NCI-H1105 (cell line): Measurements from ENCODE around the gene ASH1L.

Source experiments
- DNase-seq: peaks from one replicate; lab custom pipeline; 2025; lab: John Stamatoyannopoulos, UW

The ASH1L gene

DNA sequence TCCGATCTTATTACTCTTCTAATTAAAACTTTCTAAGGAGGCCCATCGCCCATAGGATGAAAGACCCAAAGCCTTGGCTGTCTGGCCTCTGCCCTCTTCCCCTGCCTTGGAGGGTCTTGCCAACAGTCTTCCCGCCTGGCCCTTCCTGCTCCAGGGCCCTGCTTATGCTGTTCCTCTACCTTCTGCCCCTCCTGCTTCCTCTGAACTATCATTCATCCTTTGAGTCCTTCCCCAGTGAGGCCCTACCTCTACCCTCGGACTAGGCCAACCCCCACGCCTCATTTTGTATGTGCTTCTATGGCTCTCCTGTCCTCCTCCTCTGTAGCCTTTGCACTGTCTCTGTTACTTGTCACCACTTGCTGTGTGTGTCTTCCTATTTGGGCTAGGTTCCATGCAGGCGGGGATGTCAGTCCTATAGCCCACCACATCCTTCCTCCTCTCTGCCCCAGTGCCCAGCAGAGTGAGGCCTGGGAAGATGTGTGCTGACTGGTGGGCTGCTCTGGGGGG lies 236.5 kb downstream of the ASH1L start:
- no peak for DNase-seq

DNA sequence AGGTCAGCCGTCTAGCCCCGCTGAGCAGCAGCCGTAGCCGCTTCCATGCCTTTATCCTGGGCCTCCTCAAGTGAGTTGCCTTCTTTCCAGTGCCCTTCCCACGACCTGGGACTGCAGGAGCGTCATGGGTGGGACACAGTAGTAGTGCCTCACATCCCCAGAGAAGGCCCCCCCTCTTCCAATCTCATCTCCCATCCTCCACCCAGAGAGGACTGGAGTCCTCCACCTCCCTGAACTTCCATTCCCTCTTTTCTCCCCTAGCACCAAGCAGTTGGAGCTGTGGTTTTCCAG lies 237.1 kb downstream of the ASH1L start:
- DNase-seq: no peak

DNA sequence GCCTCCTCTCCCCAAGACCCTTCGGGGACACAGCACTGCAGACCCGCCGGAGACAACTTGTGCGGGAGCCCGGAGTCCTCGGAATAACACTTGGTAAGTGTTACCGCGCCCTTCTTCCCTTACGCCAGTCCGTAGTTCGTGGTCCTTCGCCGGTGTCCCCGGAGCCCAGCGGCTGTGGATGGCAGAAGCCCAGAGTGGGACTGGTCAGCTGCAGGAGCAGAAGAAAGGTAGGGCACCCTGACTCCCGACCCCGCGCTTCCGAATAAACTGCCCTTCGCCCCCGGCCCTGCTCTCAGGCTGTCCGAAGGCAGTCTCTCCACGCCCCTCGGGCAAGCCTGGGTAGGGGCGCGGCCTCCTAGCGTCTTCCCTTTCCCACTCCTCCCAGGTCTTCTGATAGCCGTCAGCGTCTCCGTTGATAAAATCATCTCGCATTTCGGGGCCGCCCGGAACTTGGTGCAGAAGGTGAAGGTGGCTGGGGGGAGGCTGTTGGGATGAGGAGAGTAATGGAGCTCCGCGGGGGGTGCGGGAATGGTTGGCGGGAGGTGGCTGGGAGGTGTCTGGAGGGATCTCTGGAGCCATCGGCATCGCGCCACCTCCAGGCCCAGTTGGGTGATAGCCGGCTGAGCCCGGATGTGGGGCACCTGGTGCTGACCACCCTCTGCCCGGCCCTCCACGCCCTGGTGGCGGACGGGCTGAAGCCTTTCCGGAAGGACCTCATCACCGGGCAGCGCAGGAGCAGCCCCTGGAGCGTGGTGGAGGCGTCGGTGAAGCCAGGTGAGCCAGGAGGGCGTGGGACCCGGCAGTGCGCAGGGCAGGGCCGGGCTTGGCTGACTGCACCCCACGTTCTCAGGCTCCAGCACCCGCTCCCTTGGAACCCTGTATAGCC lies 237.6 kb downstream of the ASH1L start:
- peak; percentile 22 for DNase-seq

DNA sequence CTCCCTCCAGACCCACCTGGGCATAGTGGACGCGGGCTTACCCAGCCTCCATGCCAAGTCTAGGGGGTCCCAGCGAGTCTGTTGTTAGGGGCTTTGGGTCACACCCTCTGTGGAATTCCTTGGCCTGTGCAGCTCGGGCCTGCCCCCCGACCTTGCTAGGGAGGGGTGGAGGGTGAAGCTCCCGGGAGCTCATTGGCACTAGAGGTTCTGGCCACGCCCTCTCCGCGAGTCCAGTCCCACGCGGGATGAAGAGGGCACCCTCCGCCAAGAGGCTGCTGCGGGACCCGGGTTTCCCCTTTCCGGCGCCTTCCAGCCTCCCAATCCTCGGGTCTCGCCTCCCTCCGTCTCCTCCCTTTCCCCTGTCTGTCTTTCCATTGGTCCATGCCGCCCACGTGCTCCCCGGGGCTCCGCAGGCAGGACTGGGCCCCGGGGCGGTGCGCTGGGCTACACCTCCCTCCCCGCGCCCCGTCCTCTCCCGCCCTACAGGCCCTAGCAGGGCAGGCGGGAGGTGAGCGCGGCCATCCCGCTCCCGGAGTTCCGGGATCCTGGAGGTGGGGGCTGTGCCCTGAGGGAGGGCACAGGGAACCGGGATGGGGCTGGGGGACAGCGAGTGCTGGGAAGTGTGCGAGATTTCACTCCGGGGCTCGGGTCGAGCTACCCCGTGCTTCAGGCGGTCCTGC lies 238.4 kb downstream of the ASH1L start:
- peak; percentile 92 for DNase-seq

DNA sequence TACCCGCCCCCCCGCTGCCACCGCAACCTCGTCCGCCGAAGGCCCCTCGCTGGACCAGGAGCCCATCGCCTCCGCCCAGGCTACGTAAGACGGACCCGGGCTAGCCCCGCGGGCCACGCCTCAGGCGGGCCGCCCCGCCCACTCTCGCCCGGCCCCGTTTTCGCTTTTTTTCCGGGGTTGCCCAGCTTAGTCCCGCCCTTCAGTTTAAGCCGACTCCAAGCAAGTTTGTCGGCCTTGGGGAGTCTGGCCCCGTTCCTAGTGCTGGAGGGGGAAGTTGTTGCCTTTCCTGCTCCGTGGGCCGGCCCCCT lies 238.9 kb downstream of the ASH1L start:
- DNase-seq: peak; percentile 66

DNA sequence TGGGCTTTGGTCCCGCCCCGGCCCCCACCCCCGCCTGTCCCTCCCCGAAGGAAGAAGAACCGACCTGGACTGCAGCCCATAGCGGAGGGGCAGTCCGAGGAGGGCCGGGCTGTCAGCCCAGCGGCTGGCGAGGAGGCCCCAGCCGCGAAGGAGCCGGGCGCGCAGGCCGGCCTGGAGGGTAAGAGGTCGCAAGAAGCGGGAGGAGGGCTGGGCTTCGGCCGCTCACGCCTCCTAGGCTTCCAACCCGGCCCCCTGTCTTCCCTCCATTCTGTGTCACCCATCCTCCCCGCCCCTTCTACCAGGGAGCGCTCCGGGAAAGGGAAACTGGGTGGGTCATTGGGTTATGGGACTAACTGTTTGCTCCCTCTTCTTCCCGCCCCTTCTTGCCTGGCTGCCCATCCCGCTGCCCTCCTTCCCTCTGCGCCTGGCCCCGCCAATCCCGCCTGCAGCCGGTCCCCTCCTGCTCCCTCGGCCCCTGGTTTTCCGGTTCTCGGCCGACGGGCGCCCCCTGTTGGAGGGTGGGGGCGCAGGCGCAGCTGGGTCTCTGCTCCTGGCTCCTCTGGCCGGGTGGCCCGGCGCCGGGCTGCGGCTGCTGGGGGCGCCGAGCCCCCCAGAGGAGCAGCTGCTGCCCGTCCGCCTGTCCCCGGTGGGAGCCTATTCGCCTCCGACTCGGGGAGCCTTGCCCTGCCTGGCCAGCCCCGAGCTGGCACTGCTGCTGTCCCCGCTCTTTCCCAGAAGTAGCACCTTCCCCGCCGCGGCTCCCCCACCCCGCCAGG lies 239.5 kb downstream of the ASH1L start:
- peak; percentile 88 for DNase-seq

DNA sequence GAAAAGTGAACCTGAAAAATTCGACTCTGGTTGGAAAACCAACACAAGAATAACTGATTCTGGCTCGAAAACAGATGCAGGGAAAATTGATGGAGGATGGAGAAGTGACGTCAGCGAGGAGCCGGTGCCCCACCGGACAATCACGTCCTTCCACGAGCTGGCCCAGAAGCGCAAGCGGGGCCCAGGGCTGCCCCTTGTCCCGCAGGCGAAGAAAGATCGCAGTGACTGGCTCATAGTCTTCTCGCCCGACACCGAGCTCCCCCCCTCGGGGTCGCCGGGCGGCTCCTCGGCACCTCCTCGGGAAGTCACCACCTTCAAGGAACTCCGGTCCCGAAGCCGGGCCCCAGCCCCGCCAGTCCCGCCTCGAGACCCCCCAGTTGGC lies 240.0 kb downstream of the ASH1L start:
- peak; percentile 10 for DNase-seq

DNA sequence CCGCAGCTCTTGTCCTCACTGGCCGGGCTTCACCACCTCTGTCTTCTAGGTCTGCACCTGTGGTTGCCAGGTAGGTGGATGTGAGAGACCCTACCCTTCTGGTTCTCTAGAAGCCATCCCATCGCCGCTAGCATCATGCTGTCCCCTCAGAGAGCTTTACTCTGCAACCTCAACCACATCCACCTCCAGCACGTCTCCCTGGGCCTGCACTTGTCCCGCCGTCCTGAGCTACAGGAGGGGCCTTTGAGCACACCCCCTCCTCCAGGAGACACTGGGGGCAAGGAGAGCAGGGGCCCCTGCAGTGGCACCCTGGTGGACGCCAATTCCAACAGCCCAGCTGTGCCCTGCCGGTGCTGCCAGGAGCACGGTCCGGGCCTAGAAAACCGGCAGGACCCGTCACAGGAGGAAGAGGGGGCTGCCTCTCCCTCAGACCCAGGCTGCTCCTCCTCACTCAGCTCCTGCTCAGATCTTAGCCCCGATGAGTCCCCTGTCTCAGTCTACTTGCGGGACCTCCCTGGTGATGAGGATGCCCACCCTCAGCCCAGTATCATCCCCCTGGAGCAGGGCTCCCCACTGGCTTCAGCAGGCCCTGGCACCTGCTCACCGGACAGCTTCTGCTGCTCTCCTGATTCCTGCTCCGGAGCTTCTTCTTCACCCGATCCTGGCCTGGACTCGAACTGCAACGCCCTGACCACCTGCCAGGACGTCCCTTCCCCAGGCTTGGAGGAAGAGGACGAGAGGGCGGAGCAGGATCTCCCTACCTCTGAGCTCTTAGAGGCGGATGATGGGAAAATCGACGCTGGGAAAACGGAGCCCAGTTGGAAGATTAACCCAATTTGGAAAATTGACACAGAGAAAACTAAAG lies 240.7 kb downstream of the ASH1L start:
- DNase-seq: no peak

DNA sequence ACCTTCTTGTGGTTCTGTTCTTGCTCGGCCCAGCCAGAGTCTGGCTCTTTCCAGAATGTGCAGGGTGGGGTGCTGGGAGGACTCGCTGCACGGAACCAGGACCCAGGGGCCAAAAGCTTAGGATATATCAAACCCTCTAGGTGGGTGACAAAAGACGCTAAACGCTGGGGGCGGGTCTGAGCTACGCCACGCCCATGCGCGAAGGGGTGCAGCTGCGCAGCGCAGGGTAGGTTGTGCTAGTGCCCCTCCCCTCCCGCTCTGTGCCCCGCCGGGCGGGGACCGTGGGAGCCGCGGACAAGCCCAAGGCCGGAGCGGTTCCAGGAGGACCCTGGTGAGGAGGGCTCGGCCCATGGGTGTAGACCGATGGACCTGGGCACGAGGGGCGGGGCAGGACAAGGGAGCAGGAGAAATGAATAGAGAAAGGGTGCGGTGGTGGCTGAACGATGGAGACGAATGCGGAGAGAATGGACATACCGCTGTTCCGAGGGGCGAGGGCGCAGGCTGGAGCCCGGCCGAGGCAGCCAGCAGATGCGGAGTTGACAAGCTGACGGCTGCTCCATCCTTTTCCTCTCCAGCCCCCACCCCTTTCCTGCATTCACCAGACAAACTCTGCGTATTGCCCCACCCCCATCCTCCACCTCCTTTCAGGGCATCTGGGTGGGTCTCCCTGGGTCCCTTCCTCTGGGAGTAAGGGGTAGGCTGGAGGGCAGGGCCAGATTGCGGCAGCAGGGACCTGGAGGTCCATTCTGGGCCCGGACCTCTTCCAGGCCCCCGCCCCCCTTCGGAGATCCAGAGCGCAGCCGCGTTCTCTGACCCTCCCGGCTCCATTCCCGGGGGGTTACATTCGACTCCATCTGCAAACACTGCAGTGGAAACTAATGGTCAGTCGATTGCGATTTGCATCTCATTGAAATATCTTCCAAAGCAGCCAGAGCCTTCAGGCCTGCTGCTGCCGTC lies 241.7 kb downstream of the ASH1L start, which contains the start of gene RUSC1:
TSS of gene RUSC1 (plus strand) at position 234 of the 957 bp plus-strand sequence. CDS start 880 bp downstream, outside the sequence.
- DNase-seq: peak; percentile 82

DNA sequence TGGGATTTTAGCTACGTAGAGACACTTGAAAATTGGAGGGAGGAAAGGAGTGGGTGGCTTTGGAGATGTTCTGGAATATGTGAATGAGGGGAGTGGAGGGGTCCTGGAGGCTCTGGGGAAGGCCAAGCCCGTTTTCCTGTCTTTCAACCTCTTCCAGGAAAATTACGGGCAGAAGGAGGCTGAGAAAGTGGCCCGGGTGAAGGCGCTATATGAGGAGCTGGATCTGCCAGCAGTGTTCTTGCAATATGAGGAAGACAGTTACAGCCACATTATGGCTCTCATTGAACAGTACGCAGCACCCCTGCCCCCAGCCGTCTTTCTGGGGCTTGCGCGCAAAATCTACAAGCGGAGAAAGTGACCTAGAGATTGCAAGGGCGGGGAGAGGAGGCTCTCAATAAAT lies 242.4 kb downstream of the ASH1L start:
- peak; percentile 73 for DNase-seq

DNA sequence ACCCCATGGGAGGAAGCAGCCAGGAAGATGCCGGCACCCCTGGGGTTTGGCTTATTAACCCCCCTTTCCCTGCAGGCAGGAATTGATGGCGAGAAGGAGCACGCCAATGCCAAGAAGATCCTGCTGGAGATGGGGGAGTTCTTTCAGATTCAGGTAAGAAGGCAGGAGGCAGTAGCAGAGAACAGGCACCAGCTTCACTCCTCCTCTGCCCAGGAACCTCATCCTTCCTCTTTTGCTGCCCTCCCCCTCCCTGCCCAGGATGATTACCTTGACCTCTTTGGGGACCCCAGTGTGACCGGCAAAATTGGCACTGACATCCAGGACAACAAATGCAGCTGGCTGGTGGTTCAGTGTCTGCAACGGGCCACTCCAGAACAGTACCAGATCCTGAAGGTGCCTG lies 243.1 kb downstream of the ASH1L start:
- no peak for DNase-seq

DNA sequence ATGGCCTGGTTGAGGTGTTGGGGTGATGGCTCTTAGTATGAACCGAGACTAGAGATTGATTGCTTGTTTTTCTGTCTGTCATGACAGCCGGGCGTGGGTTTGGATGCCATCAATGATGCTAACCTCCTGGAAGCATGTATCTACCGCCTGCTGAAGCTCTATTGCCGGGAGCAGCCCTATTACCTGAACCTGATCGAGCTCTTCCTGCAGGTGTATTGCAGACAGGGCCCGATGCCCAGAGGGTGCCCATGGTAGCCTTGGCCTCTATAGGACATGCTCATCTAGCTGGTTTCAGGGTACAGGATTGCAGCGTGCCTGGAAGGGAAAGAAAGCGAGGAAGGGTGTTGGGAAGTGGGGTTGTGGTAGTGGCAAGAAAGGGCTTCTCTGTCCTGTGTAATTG lies 244.5 kb downstream of the ASH1L start:
- no peak for DNase-seq

DNA sequence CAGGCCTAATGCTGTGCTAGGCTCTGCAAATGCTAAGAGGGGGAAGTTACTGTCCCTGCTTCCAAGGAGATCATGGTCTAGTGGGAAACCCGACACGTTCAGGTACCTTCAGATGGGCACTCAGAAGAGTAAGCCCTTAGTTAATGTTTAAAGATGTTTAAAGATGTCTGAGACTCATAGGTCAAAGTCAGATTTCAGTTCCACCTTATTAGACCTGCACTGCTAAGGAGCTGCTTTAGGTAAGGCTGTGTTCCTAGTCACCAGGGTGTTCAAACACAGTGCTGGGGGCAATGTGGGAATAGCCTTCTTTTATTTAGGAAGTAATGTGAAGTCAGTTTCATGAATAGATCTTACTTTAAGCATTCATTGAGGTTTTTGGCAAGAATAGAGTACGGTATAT lies 245.7 kb downstream of the ASH1L start:
- DNase-seq: no peak

DNA sequence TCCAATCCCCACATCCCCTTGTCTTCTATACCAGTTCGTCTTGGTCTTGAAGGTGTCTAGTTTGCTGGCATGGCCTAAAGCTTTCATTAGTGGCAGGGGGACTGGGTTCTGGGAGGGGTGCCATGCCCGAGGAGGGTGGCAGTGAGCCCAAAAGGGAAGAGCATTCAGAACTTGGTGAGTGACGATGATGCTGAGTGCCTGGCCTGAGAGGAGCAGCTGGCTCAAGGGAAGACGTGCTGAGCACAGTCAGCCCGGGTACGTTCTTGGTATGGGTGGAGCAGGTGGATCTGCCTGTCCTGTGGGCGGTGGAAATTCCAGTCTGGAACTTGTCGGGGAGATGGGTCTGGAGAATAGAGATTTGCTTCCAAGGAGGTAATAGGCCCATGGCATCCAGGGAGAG lies 249.3 kb downstream of the ASH1L start:
- DNase-seq: no peak

DNA sequence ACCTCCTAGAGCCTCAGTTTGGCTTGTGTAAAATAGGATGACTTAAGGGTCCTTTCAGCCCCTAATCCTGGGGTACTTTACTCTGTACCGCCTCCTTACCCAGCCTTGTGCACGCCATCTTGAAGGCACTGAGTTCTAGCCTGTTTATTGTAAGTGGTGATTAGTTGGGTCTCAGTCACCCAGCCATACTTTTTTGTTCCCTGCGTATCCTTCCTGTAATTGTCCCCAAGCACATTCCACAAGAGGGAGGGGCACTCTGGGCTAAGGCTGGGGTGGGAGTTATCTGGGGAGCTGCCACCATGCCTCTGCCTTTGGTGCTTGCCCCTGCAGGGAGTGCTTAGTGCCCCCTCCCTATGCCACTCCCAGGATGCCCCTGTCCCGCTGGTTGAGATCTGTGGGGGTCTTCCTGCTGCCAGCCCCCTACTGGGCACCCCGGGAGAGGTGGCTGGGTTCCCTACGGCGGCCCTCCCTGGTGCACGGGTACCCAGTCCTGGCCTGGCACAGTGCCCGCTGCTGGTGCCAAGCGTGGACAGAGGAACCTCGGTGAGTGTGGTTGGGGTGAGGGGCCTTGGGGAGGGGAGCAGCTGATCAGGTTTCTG lies 253.1 kb downstream of the ASH1L start:
- peak; percentile 6 for DNase-seq

DNA sequence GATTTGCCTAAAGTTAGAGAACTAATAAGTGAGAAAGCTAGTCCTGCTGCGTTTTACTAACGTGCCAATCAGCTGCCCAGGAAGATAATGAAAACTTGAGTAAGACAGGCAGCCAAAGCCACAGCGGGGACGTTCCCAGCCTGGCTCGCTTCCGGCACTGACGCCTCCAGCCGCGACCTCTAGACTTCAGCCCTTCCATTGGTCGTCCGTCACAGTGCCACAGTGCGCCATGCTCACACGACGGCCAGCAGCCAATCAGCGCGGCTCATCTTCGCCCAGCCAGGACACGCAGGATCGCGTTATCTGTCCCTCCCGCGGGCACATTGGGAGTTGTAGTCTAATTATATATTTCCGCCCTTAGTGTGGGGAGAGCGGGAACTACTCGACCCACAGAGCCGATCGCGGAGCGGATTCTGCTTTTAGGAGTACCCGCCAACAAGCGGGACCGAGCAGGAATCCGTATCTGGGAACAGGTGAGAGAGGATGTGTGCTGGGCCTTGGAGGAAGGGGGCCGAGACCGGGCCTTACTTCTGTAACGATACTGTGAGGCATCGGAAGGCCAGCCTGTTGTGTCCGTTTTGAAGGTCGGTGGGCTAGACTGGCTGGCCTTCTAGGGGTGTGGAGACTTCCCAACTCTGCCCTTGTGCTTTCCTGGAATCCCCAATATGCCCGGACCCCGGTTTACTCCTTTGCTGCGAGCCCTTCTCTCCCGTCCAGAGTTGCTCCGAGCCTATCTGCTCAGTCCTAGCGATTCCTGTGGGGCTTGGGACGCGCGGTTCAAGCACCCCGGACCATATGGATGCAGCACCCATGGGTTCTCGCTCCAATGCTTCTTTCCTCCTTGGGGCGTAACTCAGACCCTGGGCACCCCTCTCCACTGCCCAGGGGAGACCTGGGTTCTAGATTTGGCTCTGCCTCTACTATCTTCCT lies 253.8 kb downstream of the ASH1L start, which contains the start of gene FDPS:
TSS of gene FDPS (plus strand) at position 374 of the 930 bp plus-strand sequence. CDS start 924 bp downstream, outside the sequence.
- peak; percentile 99 for DNase-seq

DNA sequence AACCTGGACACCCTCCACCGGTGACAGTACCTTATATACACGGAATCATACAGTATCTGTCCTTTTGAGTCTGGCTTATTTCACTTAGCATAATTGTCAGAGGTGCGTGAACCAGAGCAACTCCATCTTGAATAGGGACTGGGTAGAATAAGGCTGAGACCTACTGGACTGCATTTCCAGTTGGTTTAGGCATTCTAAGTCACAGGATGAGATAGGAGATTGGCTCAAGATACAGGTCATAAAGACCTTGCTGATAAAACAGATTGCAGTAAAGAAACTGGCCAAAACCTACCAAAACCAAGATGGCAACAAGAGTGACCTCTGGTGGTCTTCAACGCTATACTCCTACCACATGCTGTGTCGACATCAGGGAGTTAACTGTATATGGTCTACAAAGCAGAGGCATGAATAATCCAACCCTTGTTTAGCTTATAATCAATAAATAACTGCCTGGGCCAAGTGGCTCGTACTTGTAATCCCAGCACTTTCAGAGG lies 255.3 kb downstream of the ASH1L start:
- DNase-seq: peak; percentile 8

DNA sequence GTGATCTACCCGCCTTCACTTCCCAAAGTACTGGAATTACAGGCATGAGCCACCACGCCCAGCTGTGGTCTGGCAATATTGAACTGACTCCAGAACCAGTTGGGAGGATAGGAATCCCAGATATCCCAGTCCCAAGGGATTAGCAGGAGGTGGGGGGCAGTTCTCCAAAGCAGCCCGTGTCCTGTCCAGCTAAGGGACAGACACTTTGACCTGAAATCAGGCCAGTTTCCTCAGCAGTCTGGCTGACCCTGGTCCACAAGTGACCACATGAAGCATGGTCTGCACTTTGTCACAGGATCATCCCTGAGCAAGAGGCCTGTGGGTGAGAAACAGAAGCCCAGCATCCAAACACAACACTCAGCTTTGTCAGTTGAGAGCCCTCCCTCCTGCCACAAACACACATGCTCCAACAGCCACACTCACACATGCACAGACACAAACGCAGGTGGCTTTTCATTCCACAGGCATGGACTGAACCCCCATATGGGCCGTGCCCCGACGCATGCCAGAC lies 256.7 kb downstream of the ASH1L start:
- no peak for DNase-seq
